Gastrocnemius medialis (tissue), 4 donors: ENCODE data around the gene AP3M1. TPM values are rescaled to one million over a fixed set of nuclear protein-coding genes. Genes with fewer than 3 reads are reported as not detected.
"Not testable (repeated sequence)": the region's sequence is repeated elsewhere in the genome, so short reads cannot be mapped to it uniquely, and the experiment has no call there.

Experiments
- ATAC-seq, 2 donors: fragments of 150-250 bp; one replicate each; pipeline ENCODE4 v1.9.1; 2016
- DNase-seq, 2 donors: peaks; one replicate each; pipeline ENCODE4 v3.0.0-alpha.2; 2019
- H3K27ac ChIP-seq, 4 donors: fragments of 200-600 bp; sonication (generic); 1 replicate in 1 of 4; 2 replicates in 3 of 4; pipeline ENCODE4 v1.5.1; 2016 to 2018; ENCODE audit warnings: mild to moderate bottlenecking in 2 of 4, moderate library complexity in 1 of 4
- H3K27me3 ChIP-seq, 3 donors: fragments of 200-600 bp; sonication (generic) in 2 of 3; 1 replicate in 1 of 3; 2 replicates in 2 of 3; pipeline versions ENCODE4 v1.5.1 to v1.6.0; 2016 to 2019; ENCODE audit warnings: mild to moderate bottlenecking in 1 of 3, moderate library complexity in 1 of 3
- H3K36me3 ChIP-seq, 2 donors: fragments of 200-600 bp; sonication (generic) in 1 of 2; one replicate each; pipeline ENCODE4 v1.5.1; 2017 to 2018
- H3K4me1 ChIP-seq, 2 donors: fragments of 200-600 bp; sonication (generic) in 1 of 2; one replicate each; pipeline ENCODE4 v1.5.1; 2016 to 2017; ENCODE audit warnings: mild to moderate bottlenecking in 2 of 2
- H3K4me3 ChIP-seq, 4 donors: fragments of 200-600 bp; sonication (generic) in 3 of 4; 1 replicate in 1 of 4; 2 replicates in 3 of 4; pipeline ENCODE4 v1.5.1; 2016 to 2019; ENCODE audit warnings: mild to moderate bottlenecking in 2 of 4
- H3K9me3 ChIP-seq, 3 donors: fragments of 200-600 bp; sonication (generic) in 2 of 3; 1 replicate in 1 of 3; 2 replicates in 2 of 3; pipeline ENCODE4 v1.5.1; 2016 to 2019
- POLR2A ChIP-seq, 2 donors: fragments of 450-650 bp; IDR thresholded peaks; one replicate each; pipeline ENCODE4 v1.6.1; 2017; ENCODE audit warnings: antibody characterized with exemption in 2 of 2, mild to moderate bottlenecking in 2 of 2, moderate library complexity in 2 of 2
- in situ Hi-C, 4 donors: fragments of 200-750 bp; cut with MboI; loops; one replicate each; pipeline versions ENCODE4 v1.15.0 to v1.8.0; 2017; ENCODE audit warnings: low sequenced_read_pairs in 4 of 4
- intact Hi-C: fragments of 100-400 bp; cut with DNase I; formaldehyde crosslinking; loops from one replicate; pipeline ENCODE4 v1.15.1; 2023; ENCODE audit warnings: low total_unique reads
- total RNA-seq, 4 donors: library from RNA; depleted of rRNA; stranded (reverse); fragments of >200 nt; gene quantifications; one replicate each; pipeline versions ENCODE4 v1.1.0 to v1.2.3, GENCODE V29; 2016
- TF ChIP-seq, protein P1 (sequence below), 5 experiments: fragments of 450-650 bp in 3 of 5; fragments of 200-600 bp in 2 of 5; sonication (generic) in 2 of 5; IDR thresholded peaks in 4 of 5; conservative IDR thresholded peaks in 1 of 5; 1 replicate in 4 of 5; 2 replicates in 1 of 5; pipeline ENCODE4 v1.5.1; 2016 to 2019; ENCODE audit warnings: antibody characterized with exemption in 5 of 5, mild to moderate bottlenecking in 3 of 5, moderate library complexity in 3 of 5

The AP3M1 gene
- total RNA-seq, 4 donors from 2014 or later, result 15.3 to 22.9 (median 21.7) TPM

DNA sequence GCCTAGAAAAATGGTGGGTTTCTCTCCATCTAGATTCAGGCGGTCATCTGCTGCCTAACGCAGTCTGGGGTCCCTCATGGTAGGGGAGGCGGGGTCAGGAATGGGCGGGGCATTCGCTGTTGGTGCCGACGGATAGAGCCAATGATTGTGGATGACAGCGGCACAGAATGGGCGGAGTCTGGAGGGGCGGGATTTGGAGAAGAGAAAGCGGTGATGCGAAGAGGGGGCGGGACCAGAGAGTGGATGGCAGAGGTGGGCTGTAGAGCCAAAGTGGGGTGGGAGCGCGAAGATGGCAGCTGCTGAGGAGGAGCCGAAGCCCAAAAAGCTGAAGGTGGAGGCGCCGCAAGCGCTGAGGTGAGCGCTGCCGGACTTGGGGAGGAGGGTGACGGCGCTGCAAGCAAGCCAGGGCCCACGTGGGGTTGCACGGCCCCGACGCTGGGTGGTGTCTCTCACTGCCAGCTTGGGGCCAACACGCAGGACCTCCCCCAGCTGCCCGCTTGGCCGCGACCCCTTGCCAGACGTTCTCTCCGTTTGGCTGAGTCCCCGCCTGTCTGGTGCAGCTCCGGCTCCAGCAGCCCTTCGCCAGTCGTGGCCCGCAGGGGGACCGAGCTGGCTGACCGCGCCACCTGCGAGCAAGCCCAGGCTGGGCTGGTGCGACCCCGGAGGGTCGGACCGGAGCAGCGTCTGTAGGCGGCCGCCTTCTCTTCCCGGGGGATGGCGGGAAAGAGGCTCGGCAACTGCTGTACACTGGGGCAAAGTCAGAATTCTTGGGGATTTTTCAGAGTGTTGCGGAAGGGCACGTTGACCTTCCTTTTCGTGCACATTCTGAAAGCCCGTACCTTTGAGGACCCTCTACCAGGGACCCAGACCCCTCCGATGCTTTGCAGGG, 606 bp upstream of the AP3M1 start, which contains the start of gene ADK:
ADK (plus strand) TSS at position 232 of the 889 bp plus-strand sequence; CDS start at position 290, 58 bp downstream.
- DNase-seq, result peak; percentile 99
- H3K4me1 ChIP-seq, result peaks cover 38 to 52% of the 10 kb centered on the region in 2 donors
- intact Hi-C loops, result loop anchor here (1.0 to 10.0 kb wide), 6 partner anchors 25 to 1084 kb away; partner anchors contain the start of genes COMTD1, KAT6B and VCL

DNA sequence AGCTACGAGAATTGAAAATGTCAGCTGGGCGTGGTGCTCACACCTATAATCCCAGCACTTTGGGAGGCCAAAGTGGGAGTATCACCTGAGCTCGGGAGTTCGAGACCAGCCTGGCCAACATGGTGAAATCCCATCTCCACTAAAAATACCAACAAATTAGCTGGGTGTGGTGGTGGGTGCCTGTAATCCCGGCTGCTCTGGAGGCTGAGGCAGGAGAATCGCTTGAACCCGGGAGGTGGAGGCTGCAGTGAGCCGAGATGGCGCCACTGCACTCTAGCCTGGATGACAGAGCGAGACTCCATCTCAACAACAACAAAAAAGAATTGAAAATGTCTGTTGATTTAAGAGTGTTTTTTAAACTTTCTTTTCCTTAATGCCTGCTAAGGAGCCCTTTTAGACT, 3.6 kb downstream of the AP3M1 start:
- H3K4me3 ChIP-seq, DNase-seq, H3K27me3 ChIP-seq, ATAC-seq, in situ Hi-C loops, intact Hi-C loops, H3K9me3 ChIP-seq, H3K27ac ChIP-seq, H3K36me3 ChIP-seq: not testable (repeated sequence)
- peaks cover 26 to 32% of the 10 kb centered on the region in 2 donors for H3K4me1 ChIP-seq

More for the DNA sequence above, 606 bp upstream of the AP3M1 start, which contains the start of gene ADK:
- in situ Hi-C loops, result no loop called here
- H3K27me3 ChIP-seq, result no peaks in the 10 kb centered on the region
- H3K4me3 ChIP-seq, result peak within 1 kb of the TSS; percentile 65 to 95 (median 84)
- H3K9me3 ChIP-seq, result no peaks in the 10 kb centered on the region
- H3K27ac ChIP-seq, result peak within 1 kb of the TSS; percentile 89 to 97 (median 96)
- peak; percentile 88 to 92 for ATAC-seq
- no peaks in the 10 kb centered on the region for H3K36me3 ChIP-seq
- TF ChIP-seq, protein P1, sequence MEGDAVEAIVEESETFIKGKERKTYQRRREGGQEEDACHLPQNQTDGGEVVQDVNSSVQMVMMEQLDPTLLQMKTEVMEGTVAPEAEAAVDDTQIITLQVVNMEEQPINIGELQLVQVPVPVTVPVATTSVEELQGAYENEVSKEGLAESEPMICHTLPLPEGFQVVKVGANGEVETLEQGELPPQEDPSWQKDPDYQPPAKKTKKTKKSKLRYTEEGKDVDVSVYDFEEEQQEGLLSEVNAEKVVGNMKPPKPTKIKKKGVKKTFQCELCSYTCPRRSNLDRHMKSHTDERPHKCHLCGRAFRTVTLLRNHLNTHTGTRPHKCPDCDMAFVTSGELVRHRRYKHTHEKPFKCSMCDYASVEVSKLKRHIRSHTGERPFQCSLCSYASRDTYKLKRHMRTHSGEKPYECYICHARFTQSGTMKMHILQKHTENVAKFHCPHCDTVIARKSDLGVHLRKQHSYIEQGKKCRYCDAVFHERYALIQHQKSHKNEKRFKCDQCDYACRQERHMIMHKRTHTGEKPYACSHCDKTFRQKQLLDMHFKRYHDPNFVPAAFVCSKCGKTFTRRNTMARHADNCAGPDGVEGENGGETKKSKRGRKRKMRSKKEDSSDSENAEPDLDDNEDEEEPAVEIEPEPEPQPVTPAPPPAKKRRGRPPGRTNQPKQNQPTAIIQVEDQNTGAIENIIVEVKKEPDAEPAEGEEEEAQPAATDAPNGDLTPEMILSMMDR (IDR thresholded peaks at IDR 0.05 in 4 of 5, conservative IDR thresholded peaks at IDR 0.05 in 1 of 5), result peak in 4 of 5 experiments; percentile 8 to 62 (median 34)
- peak; percentile 83 to 93 for TF ChIP-seq POLR2A (IDR thresholded peaks at IDR 0.05)

- no peaks in the 10 kb centered on the region for H3K9me3 ChIP-seq
- no peaks in the 10 kb centered on the region for H3K36me3 ChIP-seq
- DNase-seq (no peak), ATAC-seq (no peak)
- intact Hi-C loops, result no loop called here
- H3K27ac ChIP-seq, result peak overlapping the region in 1 of 4 donors; percentile 32
- peaks cover 23 to 27% of the 10 kb centered on the region in 2 donors for H3K4me1 ChIP-seq
- no peak for TF ChIP-seq POLR2A (IDR thresholded peaks at IDR 0.05)
- TF ChIP-seq, protein P1 (IDR thresholded peaks at IDR 0.05 in 4 of 5, conservative IDR thresholded peaks at IDR 0.05 in 1 of 5), result no peak
- no peak overlapping the region for H3K4me3 ChIP-seq
- in situ Hi-C loops, result no loop called here
- H3K27me3 ChIP-seq, result no peaks in the 10 kb centered on the region
These were observed 5.5 kb downstream of the AP3M1 start for GRCh38 chr10:74145133-74145532.

DNA sequence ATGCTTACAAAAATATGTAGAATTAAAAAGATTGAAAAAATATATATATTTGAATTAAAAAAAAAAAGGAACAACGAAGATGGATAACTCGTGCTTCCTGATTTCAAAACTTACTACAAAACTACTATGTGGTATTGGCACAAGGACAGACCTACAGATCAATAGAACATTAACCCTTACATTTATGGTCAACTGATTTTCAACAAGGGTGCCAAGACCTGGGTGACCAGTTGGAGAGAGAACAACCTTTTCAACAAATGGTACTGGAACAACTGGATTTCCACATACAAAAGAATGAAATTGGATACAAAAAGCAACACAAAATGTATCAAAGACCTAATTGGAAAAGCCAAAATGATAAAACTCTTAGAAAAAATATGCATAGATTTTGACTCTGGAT, 10.1 kb downstream of the AP3M1 start:
- Histone ChIP-seq H3K36me3 (peaks cover 4 to 31% of the 10 kb centered on the region in 2 donors), H3K4me1 (peaks cover 6 to 11% of the 10 kb centered on the region in 2 donors), H3K27ac (no peak overlapping the region), H3K27me3 (no peaks in the 10 kb centered on the region), H3K4me3 (no peak overlapping the region), H3K9me3 (no peaks in the 10 kb centered on the region)
- intact Hi-C loops, result no loop called here
- ATAC-seq (no peak), DNase-seq (no peak)
- no peak for TF ChIP-seq POLR2A (IDR thresholded peaks at IDR 0.05)
- TF ChIP-seq, protein P1 (IDR thresholded peaks at IDR 0.05 in 4 of 5, conservative IDR thresholded peaks at IDR 0.05 in 1 of 5), result no peak
- in situ Hi-C loops, result no loop called here

- no peak for ATAC-seq
- Histone ChIP-seq H3K4me1 (peaks cover under 1 to 5% of the 10 kb centered on the region in 2 donors), H3K36me3 (peaks cover 4 to 34% of the 10 kb centered on the region in 2 donors), H3K27me3 (no peaks in the 10 kb centered on the region), H3K27ac (no peak overlapping the region), H3K4me3 (no peak overlapping the region), H3K9me3 (no peaks in the 10 kb centered on the region)
- intact Hi-C loops, result no loop called here
- in situ Hi-C loops, result no loop called here
- no peak for DNase-seq
- no peak for TF ChIP-seq POLR2A (IDR thresholded peaks at IDR 0.05)
- TF ChIP-seq, protein P1 (IDR thresholded peaks at IDR 0.05 in 4 of 5, conservative IDR thresholded peaks at IDR 0.05 in 1 of 5), result no peak
These were observed 10.6 kb downstream of the AP3M1 start for GRCh38 chr10:74139981-74140380.

DNA sequence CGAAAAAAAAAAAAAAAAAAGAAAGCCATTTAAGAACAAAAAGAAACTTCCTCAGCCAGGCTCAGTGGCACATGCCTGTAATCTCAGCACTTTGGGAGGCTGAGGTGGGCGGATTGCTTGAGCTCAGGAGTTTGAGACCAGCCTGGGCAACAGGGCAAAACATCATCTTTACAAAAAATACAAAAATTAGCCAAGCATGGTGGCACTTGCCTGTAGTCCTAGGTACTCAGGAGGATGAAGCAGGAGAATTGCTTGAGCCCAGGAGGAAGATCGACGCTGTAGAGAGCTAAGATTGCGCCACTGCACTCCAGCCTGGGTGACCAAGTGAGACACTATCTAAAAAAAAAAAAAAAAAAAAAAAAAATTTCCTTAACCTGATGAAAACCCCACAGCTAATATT, 12.0 kb downstream of the AP3M1 start:
- in situ Hi-C loops, H3K4me1 ChIP-seq, ATAC-seq, DNase-seq, H3K9me3 ChIP-seq, H3K4me3 ChIP-seq, intact Hi-C loops, H3K27me3 ChIP-seq, H3K27ac ChIP-seq: not testable (repeated sequence)
- peaks cover 4 to 40% of the 10 kb centered on the region in 2 donors for H3K36me3 ChIP-seq
